ENCODE data around the gene ZC3H12A. TPM values are rescaled to one million over a fixed set of nuclear protein-coding genes. Genes with fewer than 3 reads are reported as not detected.

ZC3H12A gene
- total RNA-seq, 1 experiment from 2014 or later, result 9.4 TPM

DNA sequence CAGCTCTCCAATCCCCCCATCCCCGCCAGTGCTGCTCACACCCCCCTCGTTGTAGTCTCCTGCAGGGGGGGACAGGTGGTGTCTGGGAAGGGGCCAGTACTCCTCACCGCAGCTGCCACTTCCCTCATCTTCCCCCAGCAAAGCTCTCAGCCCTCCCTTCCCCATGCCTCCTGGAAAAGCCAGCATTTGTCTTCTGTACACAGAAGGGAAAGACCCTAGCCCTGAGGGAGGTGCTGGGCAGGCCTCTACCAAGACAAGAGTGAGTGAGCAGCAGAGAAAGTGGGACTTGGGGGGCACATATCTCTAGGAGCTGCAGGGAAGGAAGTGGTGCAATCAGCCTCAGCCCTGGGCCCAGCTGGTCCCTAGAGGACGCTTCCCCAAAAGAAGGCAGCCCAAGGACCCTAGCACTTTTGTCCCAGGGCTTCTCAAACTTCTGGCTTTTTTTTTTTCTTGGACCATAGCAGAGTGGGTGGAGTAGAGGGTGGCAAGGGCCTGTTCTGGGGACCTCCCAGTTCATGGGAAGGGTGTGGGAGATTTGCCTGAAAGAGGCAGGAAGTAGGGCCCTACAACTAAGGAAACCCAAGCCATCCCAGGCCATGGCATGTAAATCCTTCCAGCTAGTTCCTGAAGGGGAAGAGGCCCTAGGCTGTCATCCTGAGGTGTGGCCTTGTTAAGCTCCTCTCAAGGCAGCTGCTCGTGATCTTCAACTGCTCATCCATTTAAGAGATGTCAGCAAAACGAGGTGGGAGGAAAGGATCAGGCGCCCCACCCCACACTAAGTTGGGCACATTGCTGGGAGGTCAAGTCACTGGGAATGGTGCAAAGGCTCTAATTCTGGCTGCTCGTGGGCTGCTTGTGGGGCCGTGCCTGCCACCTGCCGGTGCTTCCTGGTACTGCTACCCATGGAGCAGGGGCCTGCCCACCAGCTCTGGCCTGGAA lies 12.6 kb downstream of the ZC3H12A start:
- Histone ChIP-seq H3K4me1 (ENCODE audit: control insufficient read depth, insufficient read depth, low read length) (0 out of 2 replicates have a peak, but pooled peaks cover 2% of the 10 kb centered on the region), H3K36me3 (ENCODE audit: control insufficient read depth, insufficient read depth, low read length) (no peaks in the 10 kb centered on the region; the same call in 1 of the 2 replicates), H3K27me3 (ENCODE audit: control insufficient read depth, insufficient read depth, low read length) (no peaks in the 10 kb centered on the region), H3K4me3 (ENCODE audit: low read depth in 2 of 2, low read length in 2 of 2) (no peak overlapping the region), H3K27ac (ENCODE audit: low read length) (no peak overlapping the region), H3K9me3 (ENCODE audit: control insufficient read depth, insufficient read depth, low read depth, low read length) (no peaks in the 10 kb centered on the region)
- TF ChIP-seq, protein P1, sequence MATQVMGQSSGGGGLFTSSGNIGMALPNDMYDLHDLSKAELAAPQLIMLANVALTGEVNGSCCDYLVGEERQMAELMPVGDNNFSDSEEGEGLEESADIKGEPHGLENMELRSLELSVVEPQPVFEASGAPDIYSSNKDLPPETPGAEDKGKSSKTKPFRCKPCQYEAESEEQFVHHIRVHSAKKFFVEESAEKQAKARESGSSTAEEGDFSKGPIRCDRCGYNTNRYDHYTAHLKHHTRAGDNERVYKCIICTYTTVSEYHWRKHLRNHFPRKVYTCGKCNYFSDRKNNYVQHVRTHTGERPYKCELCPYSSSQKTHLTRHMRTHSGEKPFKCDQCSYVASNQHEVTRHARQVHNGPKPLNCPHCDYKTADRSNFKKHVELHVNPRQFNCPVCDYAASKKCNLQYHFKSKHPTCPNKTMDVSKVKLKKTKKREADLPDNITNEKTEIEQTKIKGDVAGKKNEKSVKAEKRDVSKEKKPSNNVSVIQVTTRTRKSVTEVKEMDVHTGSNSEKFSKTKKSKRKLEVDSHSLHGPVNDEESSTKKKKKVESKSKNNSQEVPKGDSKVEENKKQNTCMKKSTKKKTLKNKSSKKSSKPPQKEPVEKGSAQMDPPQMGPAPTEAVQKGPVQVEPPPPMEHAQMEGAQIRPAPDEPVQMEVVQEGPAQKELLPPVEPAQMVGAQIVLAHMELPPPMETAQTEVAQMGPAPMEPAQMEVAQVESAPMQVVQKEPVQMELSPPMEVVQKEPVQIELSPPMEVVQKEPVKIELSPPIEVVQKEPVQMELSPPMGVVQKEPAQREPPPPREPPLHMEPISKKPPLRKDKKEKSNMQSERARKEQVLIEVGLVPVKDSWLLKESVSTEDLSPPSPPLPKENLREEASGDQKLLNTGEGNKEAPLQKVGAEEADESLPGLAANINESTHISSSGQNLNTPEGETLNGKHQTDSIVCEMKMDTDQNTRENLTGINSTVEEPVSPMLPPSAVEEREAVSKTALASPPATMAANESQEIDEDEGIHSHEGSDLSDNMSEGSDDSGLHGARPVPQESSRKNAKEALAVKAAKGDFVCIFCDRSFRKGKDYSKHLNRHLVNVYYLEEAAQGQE (IDR thresholded peaks at IDR 0.05; ENCODE audit: insufficient read depth in 1 of 2, low read depth in 2 of 2, low read length in 1 of 2), result no peak
- TF ChIP-seq, protein P2, sequence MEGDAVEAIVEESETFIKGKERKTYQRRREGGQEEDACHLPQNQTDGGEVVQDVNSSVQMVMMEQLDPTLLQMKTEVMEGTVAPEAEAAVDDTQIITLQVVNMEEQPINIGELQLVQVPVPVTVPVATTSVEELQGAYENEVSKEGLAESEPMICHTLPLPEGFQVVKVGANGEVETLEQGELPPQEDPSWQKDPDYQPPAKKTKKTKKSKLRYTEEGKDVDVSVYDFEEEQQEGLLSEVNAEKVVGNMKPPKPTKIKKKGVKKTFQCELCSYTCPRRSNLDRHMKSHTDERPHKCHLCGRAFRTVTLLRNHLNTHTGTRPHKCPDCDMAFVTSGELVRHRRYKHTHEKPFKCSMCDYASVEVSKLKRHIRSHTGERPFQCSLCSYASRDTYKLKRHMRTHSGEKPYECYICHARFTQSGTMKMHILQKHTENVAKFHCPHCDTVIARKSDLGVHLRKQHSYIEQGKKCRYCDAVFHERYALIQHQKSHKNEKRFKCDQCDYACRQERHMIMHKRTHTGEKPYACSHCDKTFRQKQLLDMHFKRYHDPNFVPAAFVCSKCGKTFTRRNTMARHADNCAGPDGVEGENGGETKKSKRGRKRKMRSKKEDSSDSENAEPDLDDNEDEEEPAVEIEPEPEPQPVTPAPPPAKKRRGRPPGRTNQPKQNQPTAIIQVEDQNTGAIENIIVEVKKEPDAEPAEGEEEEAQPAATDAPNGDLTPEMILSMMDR (IDR thresholded peaks at IDR 0.05), result peak; percentile 98
- no peak for TF ChIP-seq SIN3A (IDR thresholded peaks at IDR 0.05; ENCODE audit: borderline replicate concordance, insufficient read depth, low read depth, low read length)
- ATAC-seq (peak; percentile 83), DNase-seq (ENCODE audit: low read depth, low spot score) (no peak)
- in situ Hi-C loops (cut with HindIII; ENCODE audit: low pct_unique_long_range_greater_than_20kb, low sequenced_read_pairs) (no loop called here), intact Hi-C loops (cut with micrococcal nuclease; ENCODE audit: unreplicated experiment) (loop anchor here (1.0 kb wide), 1 partner anchor 32 kb away; no protein-coding TSS in a partner anchor)
- no TSS peak for BruUV-seq (replicated peaks)
- ChIA-PET POLR2A (interaction anchor here (0.6 to 0.7 kb wide), 2 partner anchors 17 to 369 kb away, joined by 3 to 4 read pairs; no protein-coding TSS in a partner anchor), CTCF (interaction anchor here (0.7 to 2.6 kb wide), 9 partner anchors 8 to 911 kb away, joined by 3 to 20 read pairs (median 6); partner anchors contain the start of gene SNIP1)

DNA sequence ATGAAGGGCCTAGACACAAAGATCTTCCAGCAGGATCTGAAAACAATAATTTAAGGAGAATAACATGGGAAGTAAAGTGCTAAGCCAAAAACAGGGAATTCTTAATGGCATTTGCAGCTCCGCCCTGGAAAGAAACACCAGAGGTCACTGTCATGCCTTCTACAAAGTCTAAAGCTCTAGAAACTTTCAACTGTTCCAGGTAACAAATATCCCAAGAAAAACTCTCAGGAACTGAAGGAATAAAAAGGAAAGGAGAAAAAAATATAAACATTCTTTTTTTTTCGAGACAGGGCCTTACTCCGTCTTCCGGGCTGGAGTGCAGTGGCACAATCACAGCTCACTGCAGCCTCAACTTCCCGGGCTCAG lies 13.2 kb downstream of the ZC3H12A start:
- BruUV-seq (replicated peaks), result no TSS peak
- POLR2A ChIA-PET, result interaction anchor here (0.7 kb wide), 1 partner anchor 15 kb away, joined by 3 read pairs; no protein-coding TSS in a partner anchor

More for the DNA sequence above, 13.2 kb downstream of the ZC3H12A start:
- ATAC-seq (no peak), DNase-seq (ENCODE audit: low read depth, low spot score) (no peak)
- CTCF ChIA-PET, result interaction anchor here (0.7 to 2.6 kb wide), 8 partner anchors 9 to 911 kb away, joined by 3 to 20 read pairs (median 6); partner anchors contain the start of gene SNIP1
- no peaks in the 10 kb centered on the region for H3K9me3 ChIP-seq (ENCODE audit: control insufficient read depth, insufficient read depth, low read depth, low read length)
- no peak overlapping the region for H3K4me3 ChIP-seq (ENCODE audit: low read depth in 2 of 2, low read length in 2 of 2)
- intact Hi-C loops (cut with micrococcal nuclease; ENCODE audit: unreplicated experiment), result loop anchor here (1.0 kb wide), 1 partner anchor 32 kb away; no protein-coding TSS in a partner anchor
- H3K4me1 ChIP-seq (ENCODE audit: control insufficient read depth, insufficient read depth, low read length), result 0 out of 2 replicates have a peak, but pooled peaks cover 2% of the 10 kb centered on the region
- no peak overlapping the region for H3K27ac ChIP-seq (ENCODE audit: low read length)
- peaks cover under 1% of the 10 kb centered on the region for H3K36me3 ChIP-seq (ENCODE audit: control insufficient read depth, insufficient read depth, low read length)
- no peaks in the 10 kb centered on the region for H3K27me3 ChIP-seq (ENCODE audit: control insufficient read depth, insufficient read depth, low read length)
- TF ChIP-seq, protein P2 (IDR thresholded peaks at IDR 0.05), result peak; percentile 76
- no peak for TF ChIP-seq TCF7L2 (IDR thresholded peaks at IDR 0.05; ENCODE audit: low read depth, low read length)
- in situ Hi-C loops (cut with HindIII; ENCODE audit: low pct_unique_long_range_greater_than_20kb, low sequenced_read_pairs), result no loop called here

Measured in Panc1 (cell line).